Mesenchymal stem cell (in vitro differentiated cells and primary cell): ENCODE measurements around the gene JPH3.

Source experiments
- DNase-seq: peaks from one replicate; pipeline ENCODE4 v3.0.0-alpha.2; 2013
- H2AFZ ChIP-seq: one replicate; pipeline ENCODE4 v1.6.1; 2013; ENCODE audit warnings: low read depth, mild to moderate bottlenecking, control low read depth, inconsistent platforms, low read length, moderate library complexity
- H2AK5ac ChIP-seq: 2 replicates; pipeline ENCODE4 v1.6.1; 2013; ENCODE audit warnings: low read length, moderate library complexity, mild to moderate bottlenecking, inconsistent platforms; ENCODE audit not compliant: severe bottlenecking
- H2BK120ac ChIP-seq: one replicate; pipeline ENCODE4 v1.6.1; 2013; ENCODE audit warnings: low read depth, mild to moderate bottlenecking, inconsistent platforms, low read length, moderate library complexity
- H2BK12ac ChIP-seq, 2 experiments: one replicate each; pipeline ENCODE4 v1.6.1; 2013; ENCODE audit warnings: inconsistent platforms in 2 of 2, low read length in 2 of 2, mild to moderate bottlenecking in 2 of 2, moderate library complexity in 2 of 2, control low read depth in 1 of 2
- H2BK15ac ChIP-seq: one replicate; pipeline ENCODE4 v1.6.1; 2013; ENCODE audit warnings: mild to moderate bottlenecking, low read depth, inconsistent platforms; ENCODE audit not compliant: poor library complexity, severe bottlenecking
- H2BK5ac ChIP-seq: 2 replicates; pipeline ENCODE4 v1.6.1; 2013; ENCODE audit warnings: low read depth, mild to moderate bottlenecking, low read length, control low read depth, inconsistent platforms; ENCODE audit not compliant: poor library complexity, severe bottlenecking
- H3K14ac ChIP-seq, 2 experiments: one replicate each; pipeline ENCODE4 v1.6.1; 2013; ENCODE audit warnings: inconsistent platforms in 2 of 2, low read length in 2 of 2, control low read depth in 1 of 2, mild to moderate bottlenecking in 1 of 2, moderate library complexity in 1 of 2
- H3K18ac ChIP-seq, 2 experiments: one replicate each; pipeline ENCODE4 v1.6.1; 2013; ENCODE audit warnings: inconsistent platforms in 2 of 2, low read length in 2 of 2, control low read depth in 1 of 2, low read depth in 1 of 2, mild to moderate bottlenecking in 1 of 2
- H3K23ac ChIP-seq, 2 experiments: one replicate each; pipeline ENCODE4 v1.6.1; 2013; ENCODE audit warnings: inconsistent platforms in 2 of 2, low read length in 2 of 2, mild to moderate bottlenecking in 2 of 2, moderate library complexity in 2 of 2, control low read depth in 1 of 2
- H3K27ac ChIP-seq: 2 replicates; pipeline ENCODE4 v1.5.1; 2013; ENCODE audit warnings: mild to moderate bottlenecking, moderate library complexity, low read length, control low read depth, inconsistent platforms; ENCODE audit not compliant: poor library complexity, severe bottlenecking
- H3K27me3 ChIP-seq, 2 experiments: 2 replicates each; pipeline versions ENCODE4 v1.6.1 to v1.7.0; 2013; ENCODE audit warnings: low read length in 2 of 2, mild to moderate bottlenecking in 2 of 2, moderate library complexity in 2 of 2, control low read depth in 1 of 2, inconsistent platforms in 1 of 2; ENCODE audit not compliant: control insufficient read depth in 1 of 2, insufficient read depth in 1 of 2
- H3K36me3 ChIP-seq, 2 experiments: 2 replicates each; pipeline versions ENCODE4 v1.6.1 to v1.7.0; 2013; ENCODE audit warnings: low read length in 2 of 2, control low read depth in 1 of 2, inconsistent platforms in 1 of 2, low read depth in 1 of 2, mild to moderate bottlenecking in 1 of 2; ENCODE audit not compliant: insufficient read depth in 2 of 2, control insufficient read depth in 1 of 2
- H3K4ac ChIP-seq, 2 experiments: one replicate each; pipeline ENCODE4 v1.6.1; 2013; ENCODE audit warnings: inconsistent platforms in 2 of 2, low read length in 2 of 2, mild to moderate bottlenecking in 2 of 2, moderate library complexity in 2 of 2, control low read depth in 1 of 2, low read depth in 1 of 2
- H3K4me1 ChIP-seq: 2 replicates; pipeline ENCODE4 v1.6.1; 2013; ENCODE audit warnings: low read depth, low read length, control low read depth; ENCODE audit not compliant: control insufficient read depth, insufficient read depth
- H3K4me2 ChIP-seq: 2 replicates; pipeline ENCODE4 v1.6.1; 2013; ENCODE audit warnings: low read length, mild to moderate bottlenecking, inconsistent platforms; ENCODE audit not compliant: poor library complexity, severe bottlenecking
- H3K4me3 ChIP-seq, 2 experiments: 2 replicates each; pipeline versions ENCODE4 v1.5.1 to v1.7.0; 2013; ENCODE audit warnings: low read length in 2 of 2, mild to moderate bottlenecking in 2 of 2, control low read depth in 1 of 2, low read depth in 1 of 2; ENCODE audit not compliant: insufficient read depth in 1 of 2
- H3K79me1 ChIP-seq: replicated peaks from 2 replicates; pipeline ENCODE4 v1.6.1; 2013; ENCODE audit warnings: mild to moderate bottlenecking, control low read depth, low read length, inconsistent platforms; ENCODE audit not compliant: poor library complexity, severe bottlenecking
- H3K9ac ChIP-seq: 2 replicates; pipeline ENCODE4 v1.7.0; 2013; ENCODE audit warnings: mild to moderate bottlenecking, low read length, moderate library complexity
- H3K9me3 ChIP-seq: 2 replicates; pipeline ENCODE4 v1.7.0; 2013; ENCODE audit warnings: mild to moderate bottlenecking, low read length; ENCODE audit not compliant: control insufficient read depth
- H4K8ac ChIP-seq: one replicate; pipeline ENCODE4 v1.6.1; 2013; ENCODE audit warnings: inconsistent platforms, mild to moderate bottlenecking, low read length, moderate library complexity
- H4K91ac ChIP-seq: one replicate; pipeline ENCODE4 v1.6.1; 2013; ENCODE audit warnings: mild to moderate bottlenecking, low read length, inconsistent platforms
- WGBS: methylation state at CpG from one replicate; pipeline ENCODE4 v1.1.7; 2013; ENCODE audit warnings: mixed read lengths; 5-methylcytosine and 5-hydroxymethylcytosine counted together

The JPH3 gene

GRCh38 chr16:87689956-87690465 is 87.7 kb downstream of the JPH3 start:
- H3K4me3 ChIP-seq, result no peak overlapping the region
- no peak overlapping the region for H2BK120ac ChIP-seq
- no peak overlapping the region for H2AFZ ChIP-seq
- H3K27ac ChIP-seq, result no peak overlapping the region
- H3K27me3 ChIP-seq, result peaks cover 15 to 69% of the 10 kb centered on the region in 2 experiments
- H2AK5ac ChIP-seq, result no peak overlapping the region
- no peak overlapping the region for H2BK12ac ChIP-seq
- H4K91ac ChIP-seq, result no peak overlapping the region
- no peak overlapping the region for H4K8ac ChIP-seq
- H3K9me3 ChIP-seq, result no peaks in the 10 kb centered on the region
- H2BK15ac ChIP-seq, result no peak overlapping the region
- H3K79me1 ChIP-seq, result no peaks in the 10 kb centered on the region
- no peak overlapping the region for H3K18ac ChIP-seq
- no peak for DNase-seq
- no peak overlapping the region for H2BK5ac ChIP-seq
- H3K36me3 ChIP-seq, result peaks cover 0 to 11% of the 10 kb centered on the region in 2 experiments
- WGBS, result 93% methylated on average over 46 of the region's 46 CpGs
- no peak overlapping the region for H3K14ac ChIP-seq
- H3K23ac ChIP-seq, result no peak overlapping the region
- H3K4me2 ChIP-seq, result no peak overlapping the region
- no peak overlapping the region for H3K9ac ChIP-seq
- H3K4me1 ChIP-seq, result peaks cover 5% of the 10 kb centered on the region
- no peak overlapping the region for H3K4ac ChIP-seq

DNA sequence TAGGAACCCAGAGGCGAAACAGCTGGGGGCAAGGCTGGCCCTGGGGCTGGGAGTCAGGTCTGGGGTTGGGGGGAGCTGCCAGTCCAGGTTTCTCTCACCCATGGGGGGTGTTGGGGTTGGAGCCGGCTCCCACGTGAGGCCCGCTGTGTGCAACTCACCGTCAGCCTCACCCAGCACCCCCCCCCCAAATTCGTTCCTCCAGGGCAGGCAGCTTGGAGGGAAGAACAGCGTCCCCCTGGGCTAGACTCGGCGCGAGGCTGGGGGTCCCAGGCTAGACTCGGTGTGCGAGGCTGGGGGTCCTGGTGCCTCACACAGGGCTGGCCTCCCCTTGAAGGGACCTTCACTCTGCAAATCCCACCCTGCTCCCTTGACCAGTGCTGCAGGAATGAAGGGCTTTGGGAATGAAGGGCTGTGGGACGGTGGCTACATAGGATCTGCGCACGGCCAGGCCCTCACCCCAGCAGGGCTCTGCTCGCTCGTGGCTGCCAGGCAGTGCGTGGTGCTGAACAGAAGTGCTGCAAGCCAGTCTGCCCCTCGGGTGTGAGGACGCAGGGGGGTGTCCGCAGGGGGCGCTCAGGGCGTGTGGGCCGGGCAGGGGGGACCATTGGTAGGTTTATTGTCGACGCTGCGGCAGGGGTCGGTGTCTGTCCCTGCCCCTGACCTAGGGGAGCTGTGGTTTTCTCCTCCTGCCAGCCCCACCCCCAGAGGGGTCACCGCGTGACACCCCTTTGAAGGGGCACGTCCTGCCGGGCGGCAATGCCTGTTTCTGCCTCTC is 88.8 kb downstream of the JPH3 start:
- Histone ChIP-seq H2AFZ (no peak overlapping the region), H3K36me3 (peaks cover 3 to 22% of the 10 kb centered on the region in 2 experiments), H3K27me3 (peaks cover 6 to 58% of the 10 kb centered on the region in 2 experiments), H3K4me3 (no peak overlapping the region), H3K4me1 (peaks cover 5% of the 10 kb centered on the region), H2BK12ac (no peak overlapping the region), H4K91ac (no peak overlapping the region), H3K27ac (no peak overlapping the region), H2BK120ac (no peak overlapping the region), H3K79me1 (no peaks in the 10 kb centered on the region), H3K14ac (no peak overlapping the region), H3K23ac (no peak overlapping the region), H3K4ac (no peak overlapping the region), H2BK15ac (no peak overlapping the region), H2BK5ac (no peak overlapping the region), H3K9ac (no peak overlapping the region), H2AK5ac (no peak overlapping the region), H3K18ac (no peak overlapping the region), H3K4me2 (no peak overlapping the region), H4K8ac (no peak overlapping the region), H3K9me3 (no peaks in the 10 kb centered on the region)
- DNase-seq, result no peak
- WGBS, result 90% methylated on average over 30 of the region's 33 CpGs

- Histone ChIP-seq H3K27ac (no peak overlapping the region), H3K36me3 (peaks cover 7 to 25% of the 10 kb centered on the region in 2 experiments), H2BK120ac (no peak overlapping the region), H2BK5ac (no peak overlapping the region), H2BK12ac (no peak overlapping the region), H2AFZ (no peak overlapping the region), H4K8ac (no peak overlapping the region), H3K79me1 (no peaks in the 10 kb centered on the region), H3K4me3 (no peak overlapping the region), H4K91ac (no peak overlapping the region), H3K4me1 (peaks cover 5% of the 10 kb centered on the region), H2AK5ac (no peak overlapping the region), H3K27me3 (peaks cover 3 to 52% of the 10 kb centered on the region in 2 experiments), H3K18ac (no peak overlapping the region), H3K23ac (no peak overlapping the region), H2BK15ac (no peak overlapping the region), H3K9me3 (no peaks in the 10 kb centered on the region), H3K4me2 (no peak overlapping the region), H3K14ac (no peak overlapping the region), H3K9ac (no peak overlapping the region), H3K4ac (no peak overlapping the region)
- 92% methylated on average over 14 of the region's 14 CpGs for WGBS
- no peak for DNase-seq
Measured at GRCh38 chr16:87691686-87692079, 89.4 kb downstream of the JPH3 start.

DNA sequence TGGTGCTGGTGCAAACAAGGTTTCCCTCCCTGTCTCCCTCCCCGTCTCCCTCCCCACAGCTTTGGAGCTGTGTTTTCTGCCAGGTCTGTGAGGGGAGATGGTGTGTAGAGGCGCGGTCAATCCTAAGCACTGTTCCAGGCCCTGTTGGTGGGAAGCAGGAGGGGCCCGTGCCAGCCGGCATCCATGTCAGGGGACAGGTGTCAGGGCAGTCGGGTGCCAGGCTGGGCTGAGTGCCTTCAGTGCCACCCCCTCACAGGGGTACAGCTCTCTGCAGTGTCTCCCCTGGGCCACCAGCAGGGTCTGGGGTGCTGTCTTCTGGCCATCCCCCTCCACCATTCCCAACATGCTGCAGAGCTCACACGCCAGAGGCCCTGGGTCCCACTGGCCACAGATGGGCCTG is 89.9 kb downstream of the JPH3 start:
- 96% methylated on average over 6 of the region's 7 CpGs for WGBS
- no peak overlapping the region for H2BK15ac ChIP-seq
- no peaks in the 10 kb centered on the region for H3K79me1 ChIP-seq

More for the DNA sequence above, 89.9 kb downstream of the JPH3 start:
- H3K9me3 ChIP-seq, result no peaks in the 10 kb centered on the region
- no peak overlapping the region for H3K23ac ChIP-seq
- H3K27ac ChIP-seq, result no peak overlapping the region
- H3K9ac ChIP-seq, result no peak overlapping the region
- H3K36me3 ChIP-seq, result peaks cover 7 to 30% of the 10 kb centered on the region in 2 experiments
- H2BK12ac ChIP-seq, result no peak overlapping the region
- no peak overlapping the region for H4K91ac ChIP-seq
- H3K4me2 ChIP-seq, result no peak overlapping the region
- no peak overlapping the region for H3K4me3 ChIP-seq
- no peak overlapping the region for H3K14ac ChIP-seq
- no peak overlapping the region for H3K4ac ChIP-seq
- H2BK5ac ChIP-seq, result no peak overlapping the region
- no peak overlapping the region for H4K8ac ChIP-seq
- H2BK120ac ChIP-seq, result no peak overlapping the region
- H2AFZ ChIP-seq, result no peak overlapping the region
- H2AK5ac ChIP-seq, result no peak overlapping the region
- no peak overlapping the region for H3K18ac ChIP-seq
- peaks cover 0 to 49% of the 10 kb centered on the region in 2 experiments for H3K27me3 ChIP-seq
- DNase-seq, result no peak
- H3K4me1 ChIP-seq, result peaks cover 5% of the 10 kb centered on the region
